Karpas-422 (cell line): ENCODE measurements around the gene BRCA1. TPM values are rescaled to one million over a fixed set of nuclear protein-coding genes. Genes with fewer than 3 reads are reported as not detected.

ENCODE experiments used
- DNase-seq: peaks from one replicate; pipeline ENCODE4 v3.0.0-alpha.2; 2015
- H2AFZ ChIP-seq: fragments of 200-600 bp; sonication (generic); 2 replicates; pipeline ENCODE4 v1.6.1; 2014; ENCODE audit warnings: antibody characterized with exemption, low read length, mixed read lengths
- H3K27ac ChIP-seq: fragments of 200-600 bp; sonication (generic); 2 replicates; pipeline ENCODE4 v1.5.1; 2014; ENCODE audit warnings: mild to moderate bottlenecking, low read length, moderate library complexity
- H3K27me3 ChIP-seq: fragments of 200-600 bp; sonication (generic); 2 replicates; pipeline ENCODE4 v1.6.1; 2014; ENCODE audit warnings: low read length, mixed read lengths
- H3K36me3 ChIP-seq: fragments of 200-600 bp; sonication (generic); 2 replicates; pipeline ENCODE4 v1.6.1; 2014; ENCODE audit warnings: low read length, mixed read lengths; ENCODE audit not compliant: insufficient read depth
- H3K4me1 ChIP-seq: fragments of 200-600 bp; sonication (generic); 2 replicates; pipeline ENCODE4 v1.6.1; 2014; ENCODE audit warnings: mild to moderate bottlenecking, low read length, mixed read lengths
- H3K4me2 ChIP-seq: fragments of 200-600 bp; sonication (generic); 2 replicates; pipeline ENCODE4 v1.6.1; 2014; ENCODE audit warnings: low read length, low read depth, mild to moderate bottlenecking; ENCODE audit not compliant: poor library complexity, severe bottlenecking
- H3K4me3 ChIP-seq: fragments of 200-600 bp; sonication (generic); 2 replicates; pipeline ENCODE4 v1.5.1; 2014; ENCODE audit warnings: mild to moderate bottlenecking, antibody characterized with exemption, low read length, mixed read lengths
- H3K79me2 ChIP-seq: fragments of 200-600 bp; sonication (generic); 2 replicates; pipeline ENCODE4 v1.6.1; 2014; ENCODE audit warnings: mild to moderate bottlenecking, low read length, mixed read lengths
- H3K9ac ChIP-seq: fragments of 200-600 bp; sonication (generic); 2 replicates; pipeline ENCODE4 v1.6.0; 2014; ENCODE audit warnings: low read length
- H3K9me2 ChIP-seq: fragments of 200-600 bp; sonication (generic), shearing (Covaris generic); replicated peaks from 2 replicates; pipeline ENCODE4 v1.6.0; 2014; ENCODE audit warnings: mild to moderate bottlenecking, low read length, moderate library complexity; ENCODE audit not compliant: insufficient read depth
- H3K9me3 ChIP-seq: fragments of 300-700, 200-600 bp; sonication (generic); 2 replicates; pipeline ENCODE4 v1.6.1; 2014; ENCODE audit warnings: low read length, mixed read lengths
- H4K20me1 ChIP-seq: fragments of 200-600 bp; sonication (generic); 2 replicates; pipeline ENCODE4 v1.6.1; 2014; ENCODE audit warnings: mild to moderate bottlenecking, antibody characterized with exemption, low read length, low read depth; ENCODE audit not compliant: insufficient read depth
- total RNA-seq: library from RNA; depleted of rRNA; stranded (reverse); fragments of >200 nt; shearing (Covaris generic); gene quantifications from 2 replicates; pipeline ENCODE4 v1.2.3, GENCODE V29; 2014; ENCODE audit warnings: low replicate concordance

BRCA1 gene
- total RNA-seq, 1 experiment from 2014 or later: 46.0 TPM

DNA sequence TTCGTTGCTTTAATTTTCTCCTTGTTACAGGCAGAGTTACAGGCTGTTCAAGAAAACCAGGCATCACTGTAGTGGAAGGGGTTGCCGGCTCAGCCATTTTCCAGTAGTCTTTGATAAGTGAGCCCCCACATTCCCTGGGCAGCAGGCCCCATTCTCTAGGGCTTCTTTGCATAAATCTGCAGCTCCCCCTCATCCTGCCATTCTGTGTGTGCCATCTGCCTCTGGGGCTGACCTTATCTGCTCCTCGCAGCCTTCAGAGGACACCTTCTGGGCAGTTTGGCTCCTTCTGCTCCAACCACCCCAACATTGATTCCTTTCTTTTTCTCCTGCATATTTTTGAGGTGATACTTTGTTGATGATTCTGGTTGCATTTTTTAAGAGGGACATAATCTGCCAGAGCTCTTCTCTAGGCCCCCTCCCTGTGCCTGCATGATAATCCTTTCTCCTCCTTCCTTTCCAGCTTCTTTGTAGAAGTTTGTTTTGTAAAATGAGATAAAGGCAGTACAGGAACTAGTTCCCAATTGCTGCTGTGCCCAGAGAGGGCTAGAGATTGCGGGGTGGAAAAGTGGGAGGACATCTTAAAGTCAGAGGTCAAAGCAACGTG, 83.0 kb downstream of the BRCA1 start:
- peaks cover 12% of the 10 kb centered on the region; the same call in 1 of the 2 replicates for H3K36me3 ChIP-seq
- no peak overlapping the region for H3K27ac ChIP-seq
- no peak overlapping the region for H3K4me2 ChIP-seq
- H4K20me1 ChIP-seq: no peaks in the 10 kb centered on the region
- DNase-seq: no peak
- H2AFZ ChIP-seq: no peak overlapping the region
- no peaks in the 10 kb centered on the region for H3K27me3 ChIP-seq
- H3K4me1 ChIP-seq: peaks cover 26% of the 10 kb centered on the region
- no peaks in the 10 kb centered on the region for H3K79me2 ChIP-seq
- H3K4me3 ChIP-seq: no peak overlapping the region
- no peaks in the 10 kb centered on the region for H3K9me3 ChIP-seq
- H3K9ac ChIP-seq: no peak overlapping the region
- H3K9me2 ChIP-seq: no peaks in the 10 kb centered on the region

DNA sequence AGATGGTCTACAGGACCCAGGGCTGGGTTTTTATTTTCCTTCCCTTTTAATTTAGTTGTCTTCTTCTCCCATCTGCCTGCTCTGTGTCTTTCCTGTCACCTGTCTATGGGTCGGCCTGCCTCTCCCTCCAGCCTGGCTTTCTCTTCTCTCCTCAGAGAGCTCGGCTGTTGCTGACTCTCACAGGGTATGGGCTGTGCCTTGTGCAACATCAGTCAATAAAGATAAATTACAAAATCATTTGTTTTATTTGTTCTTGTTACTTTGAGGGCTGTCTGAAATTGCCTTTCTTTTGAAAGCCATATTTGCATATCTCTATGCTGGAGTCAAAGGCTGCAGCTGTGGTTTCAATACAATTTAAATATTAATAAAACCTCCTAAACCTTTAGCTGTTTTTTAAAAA, 84.5 kb downstream of the BRCA1 start:
- no peak for DNase-seq

GRCh38 chr17:43039646-43040045, 85.5 kb downstream of the BRCA1 start:
- no peaks in the 10 kb centered on the region for H3K9me3 ChIP-seq
- no peaks in the 10 kb centered on the region for H3K9me2 ChIP-seq
- no peak overlapping the region for H3K4me3 ChIP-seq
- no peak for DNase-seq
- peaks cover 26% of the 10 kb centered on the region for H3K4me1 ChIP-seq
- H4K20me1 ChIP-seq: no peaks in the 10 kb centered on the region
- H3K9ac ChIP-seq: no peak overlapping the region
- no peaks in the 10 kb centered on the region for H3K27me3 ChIP-seq
- H3K36me3 ChIP-seq: peaks cover 8% of the 10 kb centered on the region; the same call in 1 of the 2 replicates
- H3K27ac ChIP-seq: no peak overlapping the region
- H3K79me2 ChIP-seq: no peaks in the 10 kb centered on the region
- no peak overlapping the region for H3K4me2 ChIP-seq
- no peak overlapping the region for H2AFZ ChIP-seq

More for the DNA sequence above, 84.5 kb downstream of the BRCA1 start:
- Histone ChIP-seq H3K27me3 (no peaks in the 10 kb centered on the region), H3K9me3 (no peaks in the 10 kb centered on the region), H3K9ac (no peak overlapping the region), H4K20me1 (no peaks in the 10 kb centered on the region), H3K36me3 (peaks cover 8% of the 10 kb centered on the region; the same call in 1 of the 2 replicates), H3K9me2 (no peaks in the 10 kb centered on the region), H3K79me2 (no peaks in the 10 kb centered on the region), H3K4me1 (peaks cover 26% of the 10 kb centered on the region), H2AFZ (no peak overlapping the region), H3K27ac (no peak overlapping the region), H3K4me2 (no peak overlapping the region), H3K4me3 (no peak overlapping the region)

- Histone ChIP-seq H3K27me3 (no peaks in the 10 kb centered on the region), H3K9me2 (no peaks in the 10 kb centered on the region), H3K79me2 (no peaks in the 10 kb centered on the region), H4K20me1 (no peaks in the 10 kb centered on the region), H3K36me3 (no peaks in the 10 kb centered on the region), H3K4me2 (no peak overlapping the region), H3K27ac (no peak overlapping the region), H2AFZ (no peak overlapping the region), H3K9ac (no peak overlapping the region), H3K4me3 (no peak overlapping the region), H3K4me1 (no peaks in the 10 kb centered on the region), H3K9me3 (no peaks in the 10 kb centered on the region)
- no peak for DNase-seq
Observed at GRCh38 chr17:43034894-43035293, 90.3 kb downstream of the BRCA1 start.

GRCh38 chr17:43033948-43034881, 90.9 kb downstream of the BRCA1 start:
- no peak for DNase-seq
- Histone ChIP-seq H2AFZ (no peak overlapping the region), H4K20me1 (no peaks in the 10 kb centered on the region), H3K9me2 (no peaks in the 10 kb centered on the region), H3K27me3 (no peaks in the 10 kb centered on the region), H3K27ac (no peak overlapping the region), H3K9me3 (no peaks in the 10 kb centered on the region), H3K79me2 (no peaks in the 10 kb centered on the region), H3K4me1 (no peaks in the 10 kb centered on the region), H3K4me2 (no peak overlapping the region), H3K9ac (no peak overlapping the region), H3K36me3 (no peaks in the 10 kb centered on the region), H3K4me3 (no peak overlapping the region)

DNA sequence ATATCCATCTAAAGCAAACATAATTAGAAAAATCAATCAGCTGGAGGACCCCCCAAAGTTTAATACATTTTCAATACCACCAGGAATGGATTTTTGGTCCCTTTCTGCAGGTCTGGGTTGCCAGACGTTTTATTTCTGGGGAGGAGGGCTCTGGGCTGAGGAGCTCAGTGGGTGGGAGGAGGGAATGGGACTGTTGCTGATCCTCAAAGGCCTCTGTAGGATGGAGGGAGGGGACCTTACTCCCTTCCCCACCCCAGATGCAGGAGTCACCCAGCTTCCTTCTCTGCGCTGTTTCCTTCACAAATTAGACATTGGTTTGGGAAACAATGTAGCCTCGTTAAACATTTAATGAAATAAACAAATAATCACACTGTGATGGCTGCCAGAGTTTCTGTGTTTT, 93.5 kb downstream of the BRCA1 start:
- no peaks in the 10 kb centered on the region for H3K36me3 ChIP-seq
- no peak overlapping the region for H3K4me2 ChIP-seq
- no peaks in the 10 kb centered on the region for H3K4me1 ChIP-seq
- no peaks in the 10 kb centered on the region for H3K79me2 ChIP-seq
- H4K20me1 ChIP-seq: no peaks in the 10 kb centered on the region
- no peak overlapping the region for H2AFZ ChIP-seq
- H3K9me2 ChIP-seq: no peaks in the 10 kb centered on the region
- no peak overlapping the region for H3K27ac ChIP-seq
- no peaks in the 10 kb centered on the region for H3K27me3 ChIP-seq
- no peaks in the 10 kb centered on the region for H3K9me3 ChIP-seq
- no peak overlapping the region for H3K9ac ChIP-seq
- DNase-seq: no peak
- H3K4me3 ChIP-seq: no peak overlapping the region

DNA sequence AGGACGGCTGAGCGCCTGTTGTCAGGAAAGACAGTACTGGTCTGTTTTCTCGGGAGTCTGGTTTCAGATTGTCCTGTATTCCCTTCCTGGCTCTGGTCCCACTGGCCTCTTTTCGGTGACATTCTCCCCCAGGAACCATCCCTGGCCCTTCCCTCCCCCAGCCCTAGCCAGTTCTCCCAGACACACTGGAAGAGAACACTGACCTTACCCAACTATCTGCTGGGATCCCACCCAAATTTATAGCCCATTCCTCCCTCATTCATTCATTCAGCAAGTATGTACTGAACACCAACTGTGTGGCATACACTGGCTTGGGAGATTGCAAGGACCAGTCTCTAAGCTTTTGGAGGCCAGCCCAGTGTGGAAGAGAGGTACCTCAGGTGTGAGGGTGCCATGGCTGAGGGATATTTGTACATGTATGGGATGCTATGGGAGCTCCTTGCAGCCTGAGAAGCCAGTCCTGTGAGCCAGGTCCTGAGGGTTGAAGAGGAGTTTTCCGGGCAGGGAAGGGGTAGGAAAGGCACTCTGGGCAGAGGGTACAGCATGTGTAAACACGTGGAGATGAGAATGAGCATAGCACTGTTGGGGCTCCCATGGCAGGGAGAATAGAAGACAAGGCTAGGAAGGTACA, 94.9 kb downstream of the BRCA1 start:
- no peaks in the 10 kb centered on the region for H4K20me1 ChIP-seq
- H3K9me2 ChIP-seq: no peaks in the 10 kb centered on the region
- H3K9me3 ChIP-seq: no peaks in the 10 kb centered on the region
- no peak overlapping the region for H3K4me3 ChIP-seq
- H2AFZ ChIP-seq: no peak overlapping the region
- no peaks in the 10 kb centered on the region for H3K36me3 ChIP-seq
- H3K27ac ChIP-seq: no peak overlapping the region
- no peaks in the 10 kb centered on the region for H3K27me3 ChIP-seq
- H3K79me2 ChIP-seq: no peaks in the 10 kb centered on the region
- H3K4me1 ChIP-seq: peaks cover 2% of the 10 kb centered on the region
- DNase-seq: no peak
- no peak overlapping the region for H3K9ac ChIP-seq
- no peak overlapping the region for H3K4me2 ChIP-seq

- Histone ChIP-seq H3K4me3 (no peak overlapping the region), H3K9me3 (no peaks in the 10 kb centered on the region), H3K36me3 (no peaks in the 10 kb centered on the region), H3K9ac (no peak overlapping the region), H3K79me2 (no peaks in the 10 kb centered on the region), H3K4me1 (peaks cover 10% of the 10 kb centered on the region), H3K27me3 (no peaks in the 10 kb centered on the region), H3K27ac (no peak overlapping the region), H3K4me2 (no peak overlapping the region), H4K20me1 (no peaks in the 10 kb centered on the region), H2AFZ (no peak overlapping the region), H3K9me2 (no peaks in the 10 kb centered on the region)
- DNase-seq: no peak
Observed at GRCh38 chr17:43028221-43028861, 96.8 kb downstream of the BRCA1 start.
